Stomach (tissue), 9 donors: ENCODE measurements around the gene RANBP1. TPM values are rescaled to one million over a fixed set of nuclear protein-coding genes. Genes with fewer than 3 reads are reported as not detected.

ENCODE experiments used
- DNase-seq, 2 donors: peaks; one replicate each; pipeline versions ENCODE4 v3.0.0 to v3.0.0-alpha.2; 2013 to 2019
- H3K27ac ChIP-seq, 5 donors: fragments of 200-600 bp in 4 of 5; sonication (generic) in 4 of 5; one replicate each; pipeline ENCODE4 v1.5.1; 2013 to 2019; ENCODE audit warnings: mild to moderate bottlenecking in 1 of 5, moderate library complexity in 1 of 5
- H3K27me3 ChIP-seq, 3 donors: fragments of 200-600 bp; sonication (generic); one replicate each; pipeline ENCODE4 v1.5.1; 2017 to 2019; ENCODE audit warnings: mixed run types in 1 of 3
- H3K36me3 ChIP-seq, 4 donors: fragments of 200-600 bp; sonication (generic); 1 replicate in 3 of 4; 2 replicates in 1 of 4; pipeline ENCODE4 v1.5.1; 2016 to 2019
- H3K4me1 ChIP-seq, 4 donors: fragments of 200-600 bp; sonication (generic); one replicate each; pipeline ENCODE4 v1.5.1; 2016 to 2019
- H3K4me3 ChIP-seq, 4 donors: fragments of 200-600 bp; sonication (generic) in 3 of 4; one replicate each; pipeline ENCODE4 v1.5.1; 2016 to 2019; ENCODE audit warnings: mild to moderate bottlenecking in 1 of 4
- H3K9me3 ChIP-seq, 4 donors: fragments of 200-600 bp; sonication (generic); one replicate each; pipeline ENCODE4 v1.5.1; 2016 to 2019
- CTCF ChIP-seq, 7 experiments: fragments of 450-650 bp in 4 of 7; fragments of 200-600 bp in 3 of 7; sonication (generic) in 3 of 7; IDR thresholded peaks; one replicate each; pipeline ENCODE4 v1.5.1; 2016 to 2019; ENCODE audit warnings: antibody characterized with exemption in 7 of 7, control low read depth in 2 of 7, mild to moderate bottlenecking in 1 of 7
- EP300 ChIP-seq: sonication (generic); formaldehyde crosslinking; IDR thresholded peaks from one replicate; pipeline ENCODE4 v1.6.1; 2017; ENCODE audit warnings: antibody characterized with exemption
- POLR2A ChIP-seq, 4 donors: fragments of 450-650 bp; IDR thresholded peaks; one replicate each; pipeline ENCODE4 v1.6.1; 2016; ENCODE audit warnings: antibody characterized with exemption in 4 of 4, control low read depth in 2 of 4, mild to moderate bottlenecking in 1 of 4, moderate library complexity in 1 of 4
- POLR2AphosphoS5 ChIP-seq, 3 donors: sonication (generic); formaldehyde crosslinking; IDR thresholded peaks; one replicate each; pipeline ENCODE4 v1.6.1; 2016; ENCODE audit warnings: antibody characterized with exemption in 3 of 3
- WGBS, 5 donors: extraction: QIAGEN DNeasy Blood & Tissue Kit in 3 of 5; methylation state at CpG; one replicate each; pipeline versions ENCODE4 v1.1.5 to v1.1.7; 2013 to 2018; 5-methylcytosine and 5-hydroxymethylcytosine counted together
- intact Hi-C: fragments of 100-400 bp; cut with DNase I; formaldehyde crosslinking; loops from one replicate; pipeline ENCODE4 v1.15.1; 2023; ENCODE audit warnings: low total_unique reads
- polyA plus RNA-seq, 3 donors: library from polyadenylated mRNA; stranded (reverse); fragments of 200-250 nt; gene quantifications; one replicate each; pipeline ENCODE4 v1.2.3, GENCODE V29; 2013
- total RNA-seq, 5 donors: library from RNA; depleted of rRNA; stranded (reverse); fragments of >200 nt; gene quantifications; one replicate each; pipeline versions ENCODE4 v1.1.0 to v1.2.3, GENCODE V29; 2014 to 2016
- donor health status: healthy with polysubstance abuse.
- donor health status: Bipolar disorder and iron deficiency.
- donor health status: healthy.

The RANBP1 gene
- total and polyA plus RNA-seq, 8 donors = 23.9 to 200 (median 91.9) TPM

- 44 to 62% (median 54%) methylated on average over 9 to 14 of the region's 14 CpGs for WGBS, 5 donors
- no peaks in the 10 kb centered on the region for H3K36me3 ChIP-seq
- TF ChIP-seq POLR2AphosphoS5 (IDR thresholded peaks at IDR 0.05) (no peak), POLR2A (IDR thresholded peaks at IDR 0.05) (no peak), CTCF (IDR thresholded peaks at IDR 0.05) (no peak), EP300 (no peak)
- peaks cover 0 to 5% (median 2%) of the 10 kb centered on the region in 4 donors for H3K4me1 ChIP-seq
- H3K4me3 ChIP-seq = peak overlapping the region in 2 of 4 donors; percentile 3 to 24
- DNase-seq = no peak
- H3K9me3 ChIP-seq = no peaks in the 10 kb centered on the region
- H3K27me3 ChIP-seq = peaks cover 0 to 54% (median 8%) of the 10 kb centered on the region in 3 donors
- intact Hi-C loops = loop anchor here (5.0 kb wide), 1 partner anchor 133 kb away; no protein-coding TSS in a partner anchor
- no peak overlapping the region for H3K27ac ChIP-seq
Measured at GRCh38 chr22:20154602-20155187, 38.8 kb downstream of the RANBP1 start.

GRCh38 chr22:20155330-20156041 is 39.6 kb downstream of the RANBP1 start:
- Histone ChIP-seq H3K27ac (no peak overlapping the region), H3K9me3 (no peaks in the 10 kb centered on the region), H3K4me1 (peaks cover 0 to 5% (median 2%) of the 10 kb centered on the region in 4 donors), H3K36me3 (no peaks in the 10 kb centered on the region), H3K27me3 (peaks cover 0 to 59% (median 8%) of the 10 kb centered on the region in 3 donors), H3K4me3 (peak overlapping the region in 2 of 4 donors; percentile 3 to 24)
- 33 to 57% (median 47%) methylated on average over 11 to 30 of the region's 30 CpGs for WGBS, 5 donors
- DNase-seq = peak; percentile 38 to 83
- TF ChIP-seq CTCF (IDR thresholded peaks at IDR 0.05) (no peak), POLR2AphosphoS5 (IDR thresholded peaks at IDR 0.05) (no peak), EP300 (no peak), POLR2A (IDR thresholded peaks at IDR 0.05) (no peak)
- intact Hi-C loops = loop anchor here (5.0 kb wide), 1 partner anchor 132 kb away; no protein-coding TSS in a partner anchor

- TF ChIP-seq POLR2A (IDR thresholded peaks at IDR 0.05) (no peak), POLR2AphosphoS5 (IDR thresholded peaks at IDR 0.05) (no peak), CTCF (IDR thresholded peaks at IDR 0.05) (no peak), EP300 (no peak)
- WGBS, 5 donors = 54 to 74% (median 68%) methylated on average over 5 to 7 of the region's 7 CpGs
- Histone ChIP-seq H3K27ac (no peak overlapping the region), H3K9me3 (no peaks in the 10 kb centered on the region), H3K4me3 (no peak overlapping the region), H3K4me1 (peaks cover 0 to 5% (median 2%) of the 10 kb centered on the region in 4 donors), H3K27me3 (peaks cover 0 to 62% (median 8%) of the 10 kb centered on the region in 3 donors), H3K36me3 (no peaks in the 10 kb centered on the region)
- DNase-seq = no peak
- intact Hi-C loops = loop anchor here (5.0 kb wide), 1 partner anchor 131 kb away; no protein-coding TSS in a partner anchor
Measured at GRCh38 chr22:20156042-20156389, 40.1 kb downstream of the RANBP1 start.

- no peak overlapping the region for H3K27ac ChIP-seq
- peak; percentile 93 to 95 for DNase-seq
- H3K36me3 ChIP-seq = no peaks in the 10 kb centered on the region
- 40 to 49% (median 45%) methylated on average over 8 to 17 of the region's 17 CpGs for WGBS, 5 donors
- H3K4me3 ChIP-seq = no peak overlapping the region
- no peaks in the 10 kb centered on the region for H3K9me3 ChIP-seq
- intact Hi-C loops = loop anchor here (5.0 kb wide), 1 partner anchor 130 kb away; no protein-coding TSS in a partner anchor
- TF ChIP-seq EP300 = no peak
- TF ChIP-seq CTCF (IDR thresholded peaks at IDR 0.05) = peak in 6 of 7 experiments; percentile 98 to 100 (median 100)
- peaks cover 0 to 65% (median 8%) of the 10 kb centered on the region in 3 donors for H3K27me3 ChIP-seq
- H3K4me1 ChIP-seq = peaks cover 0 to 5% (median 2%) of the 10 kb centered on the region in 4 donors
Measured at GRCh38 chr22:20156611-20157429, 40.9 kb downstream of the RANBP1 start.
